SK-MEL-5 (cell line): ENCODE results near the gene SBF2. TPM values are rescaled to one million over a fixed set of nuclear protein-coding genes. Genes with fewer than 3 reads are reported as not detected.
"Not testable (repeated sequence)": the region's sequence is repeated elsewhere in the genome, so short reads cannot be mapped to it uniquely, and the experiment has no call there.

Experiments used
- DNase-seq: peaks from one replicate; pipeline ENCODE4 v3.0.0-alpha.2; 2016; ENCODE audit warnings: low read depth, low spot score
- in situ Hi-C: cut with HindIII; loops from 2 replicates; pipeline ENCODE4 v1.10.0; 2016; ENCODE audit warnings: low sequenced_read_pairs, high pct_unique_total_duplicates, low pct_unique_long_range_greater_than_20kb
- total RNA-seq: library from RNA; depleted of rRNA; stranded (reverse); fragments of >200 nt; shearing (Covaris generic); gene quantifications from 2 replicates; pipeline ENCODE4 v1.2.3, GENCODE V29; 2014

SBF2 gene
- total RNA-seq, 1 experiment from 2014 or later = 29.6 TPM

GRCh38 chr11:10285148-10285802, 8.7 kb downstream of the SBF2 start:
- in situ Hi-C loops = no loop called here
- no peak for DNase-seq

- in situ Hi-C loops = no loop called here
- no peak for DNase-seq
These were observed 10.0 kb downstream of the SBF2 start for GRCh38 chr11:10283991-10284390.

GRCh38 chr11:10282117-10282516, 11.9 kb downstream of the SBF2 start:
- no peak for DNase-seq
- in situ Hi-C loops = no loop called here

GRCh38 chr11:10275714-10276113, 18.3 kb downstream of the SBF2 start:
- no peak for DNase-seq
- in situ Hi-C loops = no loop called here

GRCh38 chr11:10274726-10275125, 19.3 kb downstream of the SBF2 start:
- no peak for DNase-seq
- in situ Hi-C loops = no loop called here

- no peak for DNase-seq
- in situ Hi-C loops = no loop called here
These were observed 20.3 kb downstream of the SBF2 start for GRCh38 chr11:10273738-10274137.

- no peak for DNase-seq
- in situ Hi-C loops = no loop called here
These were observed 21.9 kb downstream of the SBF2 start for GRCh38 chr11:10272132-10272531.

GRCh38 chr11:10268746-10269488, 25.1 kb downstream of the SBF2 start:
- in situ Hi-C loops = no loop called here
- no peak for DNase-seq

GRCh38 chr11:10267821-10268220, 26.2 kb downstream of the SBF2 start:
- no peak for DNase-seq
- in situ Hi-C loops = no loop called here

GRCh38 chr11:10265936-10266335, 28.1 kb downstream of the SBF2 start:
- in situ Hi-C loops = no loop called here
- DNase-seq = no peak

GRCh38 chr11:10264716-10265115, 29.3 kb downstream of the SBF2 start:
- in situ Hi-C loops, DNase-seq: not testable (repeated sequence)

- in situ Hi-C loops = no loop called here
- DNase-seq = no peak
These were observed 30.1 kb downstream of the SBF2 start for GRCh38 chr11:10263929-10264328.

- in situ Hi-C loops = no loop called here
- no peak for DNase-seq
These were observed 32.2 kb downstream of the SBF2 start for GRCh38 chr11:10261821-10262220.

GRCh38 chr11:10257478-10257877, 36.5 kb downstream of the SBF2 start:
- DNase-seq = no peak
- in situ Hi-C loops = no loop called here

- no peak for DNase-seq
- in situ Hi-C loops = no loop called here
These were observed 38.5 kb downstream of the SBF2 start for GRCh38 chr11:10255388-10256125.

GRCh38 chr11:10249448-10250131, 44.4 kb downstream of the SBF2 start:
- in situ Hi-C loops, DNase-seq: not testable (repeated sequence)

- no peak for DNase-seq
- in situ Hi-C loops = no loop called here
These were observed 47.0 kb downstream of the SBF2 start for GRCh38 chr11:10247011-10247410.

GRCh38 chr11:10243896-10244575, 50.0 kb downstream of the SBF2 start:
- in situ Hi-C loops = no loop called here
- no peak for DNase-seq
